ENCODE results near the gene MORN1. TPM values are rescaled to one million over a fixed set of nuclear protein-coding genes. Genes with fewer than 3 reads are reported as not detected.

The MORN1 gene
- total RNA-seq, 4 donors from 2014 or later, result 4.9 to 21.5 (median 15.9) TPM

DNA sequence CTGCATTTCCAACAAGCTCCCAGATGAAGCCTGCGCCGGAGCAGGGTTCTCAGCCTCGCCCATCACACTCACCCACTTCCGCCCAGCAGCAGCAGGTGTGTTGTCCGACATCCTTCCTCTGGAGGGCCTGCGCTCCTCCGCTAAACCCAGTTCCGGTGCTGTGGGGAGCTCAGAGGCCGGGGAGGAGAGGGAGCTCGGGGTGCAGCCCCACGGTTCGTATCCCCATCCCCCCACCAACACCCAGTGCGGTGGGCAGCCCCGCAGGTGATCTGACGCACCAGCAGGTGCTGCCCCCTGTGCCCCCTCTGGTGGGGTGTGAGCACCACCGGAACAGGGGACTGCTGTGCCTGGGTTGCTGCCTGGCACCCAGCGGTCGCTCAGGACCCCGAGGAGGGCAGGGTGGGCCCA, 24.5 kb upstream of the MORN1 start:
- Histone ChIP-seq H3K9me3 (no peaks in the 10 kb centered on the region), H3K36me3 (no peaks in the 10 kb centered on the region), H3K27ac (peak overlapping the region; percentile 61 to 81 (median 70)), H3K27me3 (no peaks in the 10 kb centered on the region), H3K4me3 (peak overlapping the region; percentile 30 to 47 (median 46)), H3K4me1 (peaks cover 0 to 39% (median 28%) of the 10 kb centered on the region in 4 donors)
- TF ChIP-seq, protein P1, sequence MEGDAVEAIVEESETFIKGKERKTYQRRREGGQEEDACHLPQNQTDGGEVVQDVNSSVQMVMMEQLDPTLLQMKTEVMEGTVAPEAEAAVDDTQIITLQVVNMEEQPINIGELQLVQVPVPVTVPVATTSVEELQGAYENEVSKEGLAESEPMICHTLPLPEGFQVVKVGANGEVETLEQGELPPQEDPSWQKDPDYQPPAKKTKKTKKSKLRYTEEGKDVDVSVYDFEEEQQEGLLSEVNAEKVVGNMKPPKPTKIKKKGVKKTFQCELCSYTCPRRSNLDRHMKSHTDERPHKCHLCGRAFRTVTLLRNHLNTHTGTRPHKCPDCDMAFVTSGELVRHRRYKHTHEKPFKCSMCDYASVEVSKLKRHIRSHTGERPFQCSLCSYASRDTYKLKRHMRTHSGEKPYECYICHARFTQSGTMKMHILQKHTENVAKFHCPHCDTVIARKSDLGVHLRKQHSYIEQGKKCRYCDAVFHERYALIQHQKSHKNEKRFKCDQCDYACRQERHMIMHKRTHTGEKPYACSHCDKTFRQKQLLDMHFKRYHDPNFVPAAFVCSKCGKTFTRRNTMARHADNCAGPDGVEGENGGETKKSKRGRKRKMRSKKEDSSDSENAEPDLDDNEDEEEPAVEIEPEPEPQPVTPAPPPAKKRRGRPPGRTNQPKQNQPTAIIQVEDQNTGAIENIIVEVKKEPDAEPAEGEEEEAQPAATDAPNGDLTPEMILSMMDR (IDR thresholded peaks at IDR 0.05), result no peak
- no peak for TF ChIP-seq POLR2A (IDR thresholded peaks at IDR 0.05)
- peak; percentile 70 to 87 (median 73) for DNase-seq

DNA sequence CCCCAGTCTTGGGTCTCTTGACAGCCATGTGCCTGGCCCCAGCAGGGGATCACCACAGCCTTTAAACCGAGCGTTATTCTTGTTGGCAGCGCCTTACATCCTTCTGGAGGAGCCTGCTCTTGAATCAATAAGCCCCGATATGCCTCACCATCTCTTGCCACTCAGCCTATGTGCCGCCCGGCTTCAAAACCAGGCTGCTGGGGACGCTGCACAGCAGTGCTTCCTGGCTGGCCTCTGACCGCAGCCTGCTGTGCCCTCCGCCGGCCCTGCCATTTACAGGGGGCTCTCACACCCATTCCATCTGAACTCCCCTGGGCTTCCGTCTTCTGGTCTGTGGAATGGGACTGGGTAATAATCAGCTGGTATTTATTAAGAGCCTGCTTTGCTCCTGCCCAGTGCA, 24.0 kb upstream of the MORN1 start:
- H3K9me3 ChIP-seq, result no peaks in the 10 kb centered on the region
- no peaks in the 10 kb centered on the region for H3K27me3 ChIP-seq
- TF ChIP-seq, protein P1 (IDR thresholded peaks at IDR 0.05), result no peak
- TF ChIP-seq POLR2A (IDR thresholded peaks at IDR 0.05), result no peak
- H3K4me1 ChIP-seq, result peaks cover 0 to 39% (median 28%) of the 10 kb centered on the region in 4 donors
- no peak for DNase-seq
- H3K36me3 ChIP-seq, result no peaks in the 10 kb centered on the region
- H3K4me3 ChIP-seq, result peak overlapping the region; percentile 30 to 47 (median 46)
- H3K27ac ChIP-seq, result peak overlapping the region in 3 of 4 donors; percentile 65 to 81 (median 76)

DNA sequence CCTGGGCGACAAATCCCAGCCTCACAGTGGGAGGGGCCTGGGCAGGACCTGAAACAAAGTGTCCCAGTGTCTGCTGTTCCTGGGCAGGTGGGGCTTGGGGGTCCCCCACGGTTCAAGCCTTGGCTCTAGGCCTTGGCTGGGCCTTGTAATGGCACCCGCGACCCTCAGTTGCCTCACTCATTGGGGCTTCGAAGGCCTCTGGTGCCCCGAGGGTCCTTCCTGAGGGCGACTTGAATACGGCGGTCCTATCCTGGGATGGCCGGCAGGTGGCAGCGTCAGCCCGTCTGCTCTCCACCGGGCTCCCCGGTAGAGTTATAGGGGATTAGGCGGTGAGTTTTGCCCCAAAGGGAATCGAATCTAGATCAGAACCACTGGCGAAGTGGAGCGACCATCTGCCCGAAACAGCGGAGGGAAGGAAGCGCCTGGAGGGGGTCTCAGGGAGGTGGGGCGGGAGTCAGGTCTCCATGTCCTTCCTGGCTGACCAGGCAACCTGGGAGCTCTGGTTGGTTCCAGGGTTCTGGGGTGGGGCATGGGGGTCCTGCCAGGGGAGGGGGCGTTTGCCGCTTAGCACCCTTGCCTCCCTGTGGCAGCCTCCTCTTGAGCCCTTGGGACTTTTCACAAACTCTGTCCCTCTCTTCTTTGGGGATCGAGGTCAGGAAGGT, 23.1 kb upstream of the MORN1 start:
- Histone ChIP-seq H3K27ac (peak overlapping the region in 3 of 4 donors; percentile 91 to 98 (median 97)), H3K36me3 (no peaks in the 10 kb centered on the region), H3K9me3 (no peaks in the 10 kb centered on the region), H3K27me3 (no peaks in the 10 kb centered on the region), H3K4me3 (peak overlapping the region in 2 of 4 donors; percentile 18 to 21), H3K4me1 (peaks cover 0 to 39% (median 28%) of the 10 kb centered on the region in 4 donors)
- peak; percentile 79 to 93 (median 85) for DNase-seq
- TF ChIP-seq, protein P1 (IDR thresholded peaks at IDR 0.05), result peak; percentile 93 to 97 (median 94)
- no peak for TF ChIP-seq POLR2A (IDR thresholded peaks at IDR 0.05)

DNA sequence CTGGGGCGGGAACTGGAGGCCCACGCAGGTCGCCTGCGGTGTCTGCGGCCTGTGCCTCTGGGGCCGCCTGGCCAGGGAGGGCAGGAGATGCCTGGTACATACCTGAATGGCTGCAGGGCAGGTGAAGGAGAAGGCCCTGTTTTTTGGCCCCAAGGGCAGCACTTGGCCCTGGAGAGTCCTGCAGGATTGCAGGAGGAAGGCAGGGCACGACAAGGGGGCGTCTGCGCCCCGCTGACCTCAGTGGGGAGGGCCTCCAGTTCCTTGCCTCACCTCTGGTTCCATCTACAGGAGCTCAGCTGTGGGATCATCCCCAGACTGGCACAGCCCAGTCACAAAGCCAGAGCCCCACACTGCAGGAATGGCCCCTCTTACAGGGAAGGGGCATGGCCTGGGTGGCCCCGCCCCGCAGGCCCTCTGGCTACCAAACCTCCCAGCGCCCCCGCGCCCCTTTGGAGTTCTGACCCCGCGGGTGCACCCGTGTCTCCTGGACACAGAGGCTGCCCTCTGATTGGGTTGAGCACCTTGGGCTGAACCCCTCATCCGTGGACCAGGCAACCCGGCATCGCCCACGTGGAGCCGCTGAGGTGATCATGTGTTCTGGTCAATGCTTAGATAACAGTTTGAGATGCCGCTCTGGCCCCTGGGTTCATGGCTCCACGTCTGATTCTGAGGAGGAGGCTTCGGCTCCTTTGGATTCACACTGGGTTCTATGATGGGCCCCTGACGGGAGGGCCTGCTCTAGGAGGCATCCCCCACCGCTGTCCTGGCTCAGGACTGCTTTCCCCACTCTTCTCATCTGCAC, 22.3 kb upstream of the MORN1 start:
- peak; percentile 23 to 65 (median 60) for DNase-seq
- no peak for TF ChIP-seq POLR2A (IDR thresholded peaks at IDR 0.05)
- TF ChIP-seq, protein P1 (IDR thresholded peaks at IDR 0.05), result no peak
- H3K9me3 ChIP-seq, result no peaks in the 10 kb centered on the region

GRCh38 chr1:2412773-2413494, 21.6 kb upstream of the MORN1 start:
- Histone ChIP-seq H3K27ac (peak overlapping the region; percentile 91 to 98 (median 96)), H3K9me3 (no peaks in the 10 kb centered on the region), H3K27me3 (no peaks in the 10 kb centered on the region), H3K36me3 (peaks cover 0 to 6% (median 0%) of the 10 kb centered on the region in 3 donors), H3K4me1 (peaks cover 0 to 39% (median 28%) of the 10 kb centered on the region in 4 donors), H3K4me3 (peak overlapping the region; percentile 60 to 100 (median 88))
- peak in 2 of 3 donors; percentile 40 to 58 for DNase-seq
- peak; percentile 68 to 75 for TF ChIP-seq POLR2A (IDR thresholded peaks at IDR 0.05)
- TF ChIP-seq, protein P1 (IDR thresholded peaks at IDR 0.05), result peak in 1 of 6 experiments; percentile 18

More for the DNA sequence above, 22.3 kb upstream of the MORN1 start:
- peak overlapping the region; percentile 91 to 98 (median 96) for H3K27ac ChIP-seq
- H3K36me3 ChIP-seq, result no peaks in the 10 kb centered on the region
- H3K4me1 ChIP-seq, result peaks cover 0 to 39% (median 28%) of the 10 kb centered on the region in 4 donors
- peak overlapping the region; percentile 60 to 100 (median 88) for H3K4me3 ChIP-seq
- no peaks in the 10 kb centered on the region for H3K27me3 ChIP-seq
